Fibroblast of peridontal ligament (primary cell): ENCODE measurements around the gene HOXD13.

ENCODE experiments used
- DNase-seq: peaks from one replicate; pipeline ENCODE4 v3.0.0-alpha.2; 2010; ENCODE audit errors: extremely low read depth

HOXD13 gene

GRCh38 chr2:176130957-176131847, 38.7 kb downstream of the HOXD13 start:
- no peak for DNase-seq

GRCh38 chr2:176131848-176132158, 39.3 kb downstream of the HOXD13 start:
- DNase-seq = no peak

- no peak for DNase-seq
These were observed 40.0 kb downstream of the HOXD13 start for GRCh38 chr2:176132205-176133171.

GRCh38 chr2:176133389-176133788, 40.9 kb downstream of the HOXD13 start:
- no peak for DNase-seq

- no peak for DNase-seq
These were observed 41.5 kb downstream of the HOXD13 start for GRCh38 chr2:176134035-176134434.

- no peak for DNase-seq
These were observed 42.5 kb downstream of the HOXD13 start for GRCh38 chr2:176135035-176135440.

- no peak for DNase-seq
These were observed 44.1 kb downstream of the HOXD13 start for GRCh38 chr2:176136374-176137251.

GRCh38 chr2:176137252-176137580, 44.7 kb downstream of the HOXD13 start:
- DNase-seq = no peak

- DNase-seq = no peak
These were observed 45.4 kb downstream of the HOXD13 start for GRCh38 chr2:176137906-176138305.

GRCh38 chr2:176138526-176138922, 46.0 kb downstream of the HOXD13 start:
- DNase-seq = no peak

GRCh38 chr2:176138923-176139660, 46.6 kb downstream of the HOXD13 start:
- no peak for DNase-seq

- DNase-seq = no peak
These were observed 47.4 kb downstream of the HOXD13 start for GRCh38 chr2:176139661-176140512.

GRCh38 chr2:176140513-176141317, 48.2 kb downstream of the HOXD13 start:
- no peak for DNase-seq

- no peak for DNase-seq
These were observed 49.8 kb downstream of the HOXD13 start for GRCh38 chr2:176142281-176142680.
